Sigmoid colon (tissue), 4 donors: Measurements from ENCODE around the gene SLC4A1.

Experiments
- POLR2A ChIP-seq, 2 donors: fragments of 450-650 bp; IDR thresholded peaks; one replicate each; pipeline ENCODE4 v1.6.1; 2016; ENCODE audit warnings: antibody characterized with exemption in 2 of 2, mild to moderate bottlenecking in 2 of 2, moderate library complexity in 2 of 2
- POLR2AphosphoS5 ChIP-seq, 4 donors: sonication (generic); formaldehyde crosslinking; IDR thresholded peaks; one replicate each; pipeline ENCODE4 v1.6.1; 2017; ENCODE audit warnings: antibody characterized with exemption in 4 of 4
- TF ChIP-seq, protein P1 (sequence below), 4 experiments: fragments of 450-650 bp in 3 of 4; fragments of 200-600 bp in 1 of 4; IDR thresholded peaks; one replicate each; pipeline ENCODE4 v1.5.1; 2016 to 2019; ENCODE audit warnings: antibody characterized with exemption in 4 of 4, mild to moderate bottlenecking in 3 of 4, moderate library complexity in 2 of 4

GRCh38 chr17:44312396-44313104, 44.6 kb upstream of the SLC4A1 start:
- TF ChIP-seq POLR2A (IDR thresholded peaks at IDR 0.05): no peak
- TF ChIP-seq, protein P1, sequence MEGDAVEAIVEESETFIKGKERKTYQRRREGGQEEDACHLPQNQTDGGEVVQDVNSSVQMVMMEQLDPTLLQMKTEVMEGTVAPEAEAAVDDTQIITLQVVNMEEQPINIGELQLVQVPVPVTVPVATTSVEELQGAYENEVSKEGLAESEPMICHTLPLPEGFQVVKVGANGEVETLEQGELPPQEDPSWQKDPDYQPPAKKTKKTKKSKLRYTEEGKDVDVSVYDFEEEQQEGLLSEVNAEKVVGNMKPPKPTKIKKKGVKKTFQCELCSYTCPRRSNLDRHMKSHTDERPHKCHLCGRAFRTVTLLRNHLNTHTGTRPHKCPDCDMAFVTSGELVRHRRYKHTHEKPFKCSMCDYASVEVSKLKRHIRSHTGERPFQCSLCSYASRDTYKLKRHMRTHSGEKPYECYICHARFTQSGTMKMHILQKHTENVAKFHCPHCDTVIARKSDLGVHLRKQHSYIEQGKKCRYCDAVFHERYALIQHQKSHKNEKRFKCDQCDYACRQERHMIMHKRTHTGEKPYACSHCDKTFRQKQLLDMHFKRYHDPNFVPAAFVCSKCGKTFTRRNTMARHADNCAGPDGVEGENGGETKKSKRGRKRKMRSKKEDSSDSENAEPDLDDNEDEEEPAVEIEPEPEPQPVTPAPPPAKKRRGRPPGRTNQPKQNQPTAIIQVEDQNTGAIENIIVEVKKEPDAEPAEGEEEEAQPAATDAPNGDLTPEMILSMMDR (IDR thresholded peaks at IDR 0.05): no peak
- no peak for TF ChIP-seq POLR2AphosphoS5 (IDR thresholded peaks at IDR 0.05)
